Mesendoderm (in vitro differentiated cells): Measurements from ENCODE around the gene CD1B.

Experiments
- DNase-seq: peaks from one replicate; pipeline ENCODE4 v3.0.0; 2013
- H2AK5ac ChIP-seq: 2 replicates; pipeline ENCODE4 v1.6.1; 2013; ENCODE audit warnings: low read length, inconsistent platforms
- H2BK120ac ChIP-seq: 2 replicates; pipeline ENCODE4 v1.6.1; 2013; ENCODE audit warnings: low read depth, mild to moderate bottlenecking, low read length, moderate library complexity, mixed read lengths
- H2BK15ac ChIP-seq: replicated peaks from 2 replicates; pipeline ENCODE4 v1.6.1; 2013; ENCODE audit warnings: low read depth, mild to moderate bottlenecking, moderate library complexity
- H2BK5ac ChIP-seq: 2 replicates; pipeline ENCODE4 v1.6.1; 2013; ENCODE audit warnings: low read length, inconsistent platforms
- H3K18ac ChIP-seq: 2 replicates; pipeline ENCODE4 v1.6.1; 2013; ENCODE audit warnings: mild to moderate bottlenecking, low read length, mixed read lengths
- H3K23ac ChIP-seq: one replicate; pipeline ENCODE4 v1.6.1; 2013; ENCODE audit warnings: low read length
- H3K27ac ChIP-seq: 2 replicates; pipeline ENCODE4 v1.5.1; 2013; ENCODE audit warnings: low read depth, mild to moderate bottlenecking, inconsistent platforms, low read length, moderate library complexity
- H3K27me3 ChIP-seq: 2 replicates; pipeline ENCODE4 v1.6.1; 2013; ENCODE audit warnings: low read length, control low read depth, mild to moderate bottlenecking, inconsistent platforms; ENCODE audit not compliant: insufficient read depth, poor library complexity
- H3K36me3 ChIP-seq: 2 replicates; pipeline ENCODE4 v1.6.1; 2013; ENCODE audit warnings: low read length, inconsistent platforms; ENCODE audit not compliant: control insufficient read depth, insufficient read depth
- H3K4ac ChIP-seq: one replicate; pipeline ENCODE4 v1.6.1; 2013; ENCODE audit warnings: low read depth, mild to moderate bottlenecking, low read length, moderate library complexity
- H3K4me1 ChIP-seq: 2 replicates; pipeline ENCODE4 v1.6.1; 2013; ENCODE audit warnings: low read depth, low read length, inconsistent platforms; ENCODE audit not compliant: control insufficient read depth
- H3K4me2 ChIP-seq: 2 replicates; pipeline ENCODE4 v1.6.1; 2013; ENCODE audit warnings: low read length
- H3K4me3 ChIP-seq: 2 replicates; pipeline ENCODE4 v1.5.1; 2013; ENCODE audit warnings: mild to moderate bottlenecking, low read length
- H3K56ac ChIP-seq: one replicate; pipeline ENCODE4 v1.6.1; 2013; ENCODE audit warnings: low read length
- H3K79me1 ChIP-seq: 2 replicates; pipeline ENCODE4 v1.6.1; 2013; ENCODE audit warnings: low read length, inconsistent platforms
- H3K79me2 ChIP-seq: 2 replicates; pipeline ENCODE4 v1.6.1; 2013; ENCODE audit warnings: mild to moderate bottlenecking, low read length; ENCODE audit not compliant: control insufficient read depth, insufficient read depth
- H3K9ac ChIP-seq: 2 replicates; pipeline ENCODE4 v1.6.1; 2013; ENCODE audit warnings: low read length, inconsistent platforms
- H4K5ac ChIP-seq: one replicate; pipeline ENCODE4 v1.6.1; 2013; ENCODE audit warnings: low read length
- H4K8ac ChIP-seq: one replicate; pipeline ENCODE4 v1.6.1; 2013; ENCODE audit warnings: low read depth, mild to moderate bottlenecking, control low read depth, low read length, moderate library complexity
- WGBS: extraction: QIAGEN DNeasy Blood & Tissue Kit; methylation state at CpG from one replicate; pipeline ENCODE4 v1.1.7; 2013; ENCODE audit warnings: low lambda C conversion rate, missing lambda C conversion rate; ENCODE audit not compliant: insufficient coverage; ENCODE audit errors: extremely low coverage; 5-methylcytosine and 5-hydroxymethylcytosine counted together

Gene CD1B

GRCh38 chr1:158328426-158328825 lies 2.9 kb downstream of the CD1B start:
- Histone ChIP-seq H3K36me3 (no peaks in the 10 kb centered on the region), H3K79me1 (no peaks in the 10 kb centered on the region), H2BK15ac (no peak overlapping the region), H3K27ac (no peak overlapping the region), H3K56ac (no peak overlapping the region), H2BK120ac (no peak overlapping the region), H3K9ac (no peak overlapping the region), H3K4me1 (no peaks in the 10 kb centered on the region), H3K23ac (no peak overlapping the region), H4K5ac (no peak overlapping the region), H3K27me3 (no peaks in the 10 kb centered on the region), H4K8ac (no peak overlapping the region), H3K79me2 (no peaks in the 10 kb centered on the region), H3K4ac (no peak overlapping the region), H2BK5ac (no peak overlapping the region), H3K4me3 (no peak overlapping the region), H3K4me2 (no peak overlapping the region), H2AK5ac (no peak overlapping the region), H3K18ac (no peak overlapping the region)
- WGBS, result 100% methylated on average over 1 of the region's 3 CpGs
- DNase-seq, result no peak

DNA sequence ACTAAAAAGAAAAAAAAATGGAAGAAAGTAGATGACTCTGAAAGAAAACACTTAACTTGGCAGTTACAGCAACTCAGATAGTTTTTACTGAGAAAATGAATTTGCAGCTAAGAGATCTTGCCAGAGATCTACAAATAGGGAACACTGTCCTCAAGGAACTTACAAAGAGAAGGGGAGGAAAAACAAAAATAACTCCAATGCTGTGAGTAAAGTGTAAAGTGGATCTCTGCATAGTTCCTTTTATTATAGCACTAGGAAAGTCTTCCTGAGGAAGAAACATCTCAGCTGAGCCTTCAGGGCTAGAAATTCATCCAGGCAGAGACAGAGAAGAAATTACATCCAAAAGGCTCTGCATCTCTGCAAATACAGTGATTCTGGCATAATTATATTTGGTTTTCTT lies 3.9 kb downstream of the CD1B start:
- Histone ChIP-seq H3K36me3 (no peaks in the 10 kb centered on the region), H3K4ac (no peak overlapping the region), H2AK5ac (no peak overlapping the region), H4K5ac (no peak overlapping the region), H3K27me3 (no peaks in the 10 kb centered on the region), H2BK120ac (no peak overlapping the region), H3K79me2 (no peaks in the 10 kb centered on the region), H3K9ac (no peak overlapping the region), H3K18ac (no peak overlapping the region), H2BK15ac (no peak overlapping the region), H3K4me3 (no peak overlapping the region), H4K8ac (no peak overlapping the region), H2BK5ac (no peak overlapping the region), H3K56ac (no peak overlapping the region), H3K4me2 (no peak overlapping the region), H3K79me1 (no peaks in the 10 kb centered on the region), H3K23ac (no peak overlapping the region), H3K4me1 (no peaks in the 10 kb centered on the region), H3K27ac (no peak overlapping the region)
- DNase-seq, result no peak

- no peak overlapping the region for H3K4me3 ChIP-seq
These were observed 6.9 kb downstream of the CD1B start for GRCh38 chr1:158324395-158324794.

DNA sequence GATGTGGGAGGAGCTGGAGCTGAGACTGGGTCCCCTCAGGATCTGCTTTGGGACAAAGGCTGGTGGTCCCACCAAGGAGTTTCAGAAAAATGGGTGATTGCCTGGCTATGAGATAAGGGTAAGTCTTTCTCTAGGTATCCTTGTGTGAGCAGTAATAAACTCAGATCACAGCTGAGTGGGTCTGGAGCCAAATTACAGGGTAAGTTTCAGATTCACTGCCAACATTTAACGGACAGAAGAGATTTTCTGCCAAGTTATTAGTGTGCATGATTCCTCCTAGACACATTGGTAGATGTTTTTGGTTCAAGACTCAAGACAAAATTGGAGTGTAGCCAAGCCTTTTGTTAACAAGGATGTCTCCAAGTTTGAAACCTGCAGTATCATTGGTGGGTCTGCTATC lies 7.5 kb downstream of the CD1B start:
- no peak for DNase-seq
- H4K8ac ChIP-seq, result no peak overlapping the region
- no CpG with 5 or more reads among the region's 1 CpG for WGBS
- H3K23ac ChIP-seq, result no peak overlapping the region
- no peak overlapping the region for H2BK120ac ChIP-seq
- no peak overlapping the region for H2BK15ac ChIP-seq
- no peak overlapping the region for H3K9ac ChIP-seq
- H3K4me2 ChIP-seq, result no peak overlapping the region
- no peak overlapping the region for H3K4ac ChIP-seq
- H3K56ac ChIP-seq, result no peak overlapping the region
- H3K36me3 ChIP-seq, result no peaks in the 10 kb centered on the region
- H3K79me1 ChIP-seq, result no peaks in the 10 kb centered on the region
- H3K79me2 ChIP-seq, result no peaks in the 10 kb centered on the region
- no peaks in the 10 kb centered on the region for H3K4me1 ChIP-seq
- no peak overlapping the region for H2AK5ac ChIP-seq
- no peak overlapping the region for H4K5ac ChIP-seq
- H3K27ac ChIP-seq, result no peak overlapping the region
- H3K27me3 ChIP-seq, result no peaks in the 10 kb centered on the region
- H2BK5ac ChIP-seq, result no peak overlapping the region
- no peak overlapping the region for H3K18ac ChIP-seq
- H3K4me3 ChIP-seq, result no peak overlapping the region

More at GRCh38 chr1:158324395-158324794, 6.9 kb downstream of the CD1B start:
- no peak overlapping the region for H2BK120ac ChIP-seq
- DNase-seq, result no peak
- no peak overlapping the region for H2BK5ac ChIP-seq
- no peak overlapping the region for H2AK5ac ChIP-seq
- no peaks in the 10 kb centered on the region for H3K4me1 ChIP-seq
- no peak overlapping the region for H4K5ac ChIP-seq
- no CpG with 5 or more reads among the region's 4 CpGs for WGBS
- H3K27me3 ChIP-seq, result no peaks in the 10 kb centered on the region
- H3K4ac ChIP-seq, result no peak overlapping the region
- no peak overlapping the region for H3K4me2 ChIP-seq
- H2BK15ac ChIP-seq, result no peak overlapping the region
- no peak overlapping the region for H3K23ac ChIP-seq
- H3K79me2 ChIP-seq, result no peaks in the 10 kb centered on the region
- H3K9ac ChIP-seq, result no peak overlapping the region
- no peak overlapping the region for H3K18ac ChIP-seq
- no peak overlapping the region for H3K56ac ChIP-seq
- H4K8ac ChIP-seq, result no peak overlapping the region
- no peak overlapping the region for H3K27ac ChIP-seq
- H3K79me1 ChIP-seq, result no peaks in the 10 kb centered on the region
- no peaks in the 10 kb centered on the region for H3K36me3 ChIP-seq

GRCh38 chr1:158311066-158311465 lies 20.3 kb downstream of the CD1B start:
- Histone ChIP-seq H3K4me1 (no peaks in the 10 kb centered on the region), H3K79me1 (no peaks in the 10 kb centered on the region), H3K4me2 (no peak overlapping the region), H3K79me2 (no peaks in the 10 kb centered on the region), H3K23ac (no peak overlapping the region), H4K5ac (no peak overlapping the region), H2BK120ac (no peak overlapping the region), H3K4me3 (no peak overlapping the region), H3K4ac (no peak overlapping the region), H2AK5ac (no peak overlapping the region), H4K8ac (no peak overlapping the region), H3K27me3 (no peaks in the 10 kb centered on the region), H2BK15ac (no peak overlapping the region), H3K36me3 (no peaks in the 10 kb centered on the region), H3K18ac (no peak overlapping the region), H3K56ac (no peak overlapping the region), H3K27ac (no peak overlapping the region), H3K9ac (no peak overlapping the region), H2BK5ac (no peak overlapping the region)
- DNase-seq, result no peak
- WGBS, result no CpG with 5 or more reads among the region's 2 CpGs

DNA sequence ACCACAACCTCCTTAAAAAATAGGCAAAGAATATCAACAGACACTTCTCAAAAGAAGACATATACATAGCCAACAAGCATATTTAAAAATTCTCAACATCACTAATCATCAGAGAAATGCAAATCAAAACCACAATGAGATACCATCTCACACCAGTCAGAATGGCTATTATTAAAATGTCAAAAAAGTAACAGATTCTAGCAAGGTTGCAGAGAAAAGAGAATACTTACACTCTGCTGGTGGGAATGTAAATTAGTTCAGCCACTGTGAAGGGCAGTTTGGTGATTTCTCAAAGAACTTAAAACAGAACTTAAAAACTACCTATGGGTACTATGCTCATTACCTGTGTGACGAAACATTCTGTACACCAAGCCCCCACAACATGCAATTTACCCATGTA lies 20.7 kb downstream of the CD1B start:
- H3K79me1 ChIP-seq, result no peaks in the 10 kb centered on the region
- no CpG with 5 or more reads among the region's 1 CpG for WGBS
- no peak overlapping the region for H2AK5ac ChIP-seq
- H3K27ac ChIP-seq, result no peak overlapping the region
- no peak overlapping the region for H3K4me3 ChIP-seq
- no peak overlapping the region for H2BK5ac ChIP-seq
- H3K36me3 ChIP-seq, result no peaks in the 10 kb centered on the region
- H3K4ac ChIP-seq, result no peak overlapping the region
- no peak overlapping the region for H3K9ac ChIP-seq
- no peaks in the 10 kb centered on the region for H3K27me3 ChIP-seq
- H3K4me2 ChIP-seq, result no peak overlapping the region
- H3K18ac ChIP-seq, result no peak overlapping the region
- no peak overlapping the region for H4K8ac ChIP-seq
- no peak overlapping the region for H4K5ac ChIP-seq
- no peaks in the 10 kb centered on the region for H3K79me2 ChIP-seq
- no peak overlapping the region for H2BK120ac ChIP-seq
- H3K23ac ChIP-seq, result no peak overlapping the region
- no peaks in the 10 kb centered on the region for H3K4me1 ChIP-seq
- no peak overlapping the region for H3K56ac ChIP-seq
- no peak for DNase-seq
- H2BK15ac ChIP-seq, result no peak overlapping the region
